WTC11 (cell line): ENCODE results near the gene PRRT4. TPM values are rescaled to one million over a fixed set of nuclear protein-coding genes. Genes with fewer than 3 reads are reported as not detected.

Experiments used
- ATAC-seq: fragments of 200-7000 bp; cut with Tn5 transposase; 2 replicates; pipeline ENCODE4 v1.10.0; 2021; ENCODE audit warnings: mild to moderate bottlenecking, moderate library complexity
- CTCF ChIA-PET: fragments of 300-600 bp; sonication (Branson Sonifier 250); formaldehyde crosslinking; loops from one replicate; lab custom pipeline; 2021; ENCODE audit warnings: antibody characterized with exemption; lab: Charles Lee
- POLR2A ChIA-PET: fragments of 350-600 bp; sonication (Branson Sonifier 250); formaldehyde crosslinking; loops from one replicate; lab custom pipeline; 2021; ENCODE audit warnings: antibody characterized with exemption; lab: Charles Lee
- DNase-seq: peaks from one replicate; pipeline ENCODE4 v3.0.0; 2021; ENCODE audit warnings: low spot score
- H3K27ac Mint-ChIP-seq: 2 replicates; pipeline ENCODE4 v1.8.0; 2021; ENCODE audit warnings: mixed read lengths
- H3K27me3 Mint-ChIP-seq: 2 replicates; pipeline ENCODE4 v1.8.0; 2021; ENCODE audit warnings: low read depth, mild to moderate bottlenecking, moderate library complexity, mixed read lengths
- H3K36me3 Mint-ChIP-seq: 2 replicates; pipeline ENCODE4 v1.8.0; 2021; ENCODE audit warnings: mixed read lengths
- H3K4me1 Mint-ChIP-seq: 2 replicates; pipeline ENCODE4 v1.8.0; 2022; ENCODE audit warnings: mixed read lengths
- H3K4me3 Mint-ChIP-seq: 2 replicates; pipeline ENCODE4 v1.8.0; 2021; ENCODE audit warnings: mild to moderate bottlenecking, moderate library complexity, mixed read lengths
- H3K9me3 Mint-ChIP-seq: 2 replicates; pipeline ENCODE4 v1.8.0; 2021; ENCODE audit warnings: mixed read lengths
- ATF2 ChIP-seq: sonication (generic); formaldehyde crosslinking; IDR thresholded peaks from 2 replicates; pipeline ENCODE4 v1.8.1; 2022; ENCODE audit warnings: low read depth, missing genetic modification reagents, borderline replicate concordance
- ATF3 ChIP-seq: sonication (generic); formaldehyde crosslinking; conservative IDR thresholded peaks from 2 replicates; pipeline ENCODE4 v1.8.1; 2022; ENCODE audit warnings: mild to moderate bottlenecking, missing genetic modification reagents
- E2F5 ChIP-seq: sonication (generic); formaldehyde crosslinking; IDR thresholded peaks from 2 replicates; pipeline ENCODE4 v1.8.1; 2022; ENCODE audit warnings: mild to moderate bottlenecking, moderate library complexity, missing genetic modification reagents
- EMX1 ChIP-seq: fragments of 250-450 bp; sonication (Bioruptor Pico); IDR thresholded peaks from 2 replicates; pipeline ENCODE4 v1.8.0; 2021; ENCODE audit warnings: mild to moderate bottlenecking
- FOXP1 ChIP-seq: sonication (generic); formaldehyde crosslinking; IDR thresholded peaks from 2 replicates; pipeline ENCODE4 v1.8.0; 2022; ENCODE audit warnings: missing genetic modification reagents, mild to moderate bottlenecking, moderate library complexity, borderline replicate concordance
- FOXP4 ChIP-seq: sonication (generic); formaldehyde crosslinking; IDR thresholded peaks from 2 replicates; pipeline ENCODE4 v1.8.0; 2022; ENCODE audit warnings: mild to moderate bottlenecking, missing genetic modification reagents
- HMGA2 ChIP-seq: fragments of 250-450 bp; sonication (Bioruptor Pico); IDR thresholded peaks from 2 replicates; pipeline ENCODE4 v1.4.0; 2021; ENCODE audit warnings: mild to moderate bottlenecking, moderate library complexity
- JAZF1 ChIP-seq: fragments of 250-450 bp; sonication (Bioruptor Pico); IDR thresholded peaks from 2 replicates; pipeline ENCODE4 v1.9.0; 2021; ENCODE audit warnings: moderate library complexity, mild to moderate bottlenecking, inconsistent platforms
- MAX ChIP-seq: sonication (generic); formaldehyde crosslinking; IDR thresholded peaks from 2 replicates; pipeline ENCODE4 v1.8.0; 2022; ENCODE audit warnings: mild to moderate bottlenecking, missing genetic modification reagents
- MLX ChIP-seq: sonication (generic); formaldehyde crosslinking; IDR thresholded peaks from 2 replicates; pipeline ENCODE4 v1.8.1; 2023; ENCODE audit warnings: mild to moderate bottlenecking, missing genetic modification reagents, moderate library complexity
- NFYB ChIP-seq: sonication (generic); formaldehyde crosslinking; conservative IDR thresholded peaks from 2 replicates; pipeline ENCODE4 v1.8.0; 2022; ENCODE audit warnings: low read depth, missing genetic modification reagents
- NR1H2 ChIP-seq: sonication (generic); formaldehyde crosslinking; IDR thresholded peaks from 2 replicates; pipeline ENCODE4 v1.9.0; 2021; ENCODE audit warnings: mild to moderate bottlenecking, moderate library complexity, missing genetic modification reagents
- NR3C1 ChIP-seq: sonication (generic); formaldehyde crosslinking; conservative IDR thresholded peaks from 2 replicates; pipeline ENCODE4 v1.8.1; 2023; ENCODE audit warnings: low read depth, mild to moderate bottlenecking, missing genetic modification reagents
- OVOL2 ChIP-seq: fragments of 250-450 bp; sonication (Bioruptor Pico); IDR thresholded peaks from 2 replicates; pipeline ENCODE4 v1.9.0; 2021; ENCODE audit warnings: mild to moderate bottlenecking, borderline replicate concordance
- RORB ChIP-seq: fragments of 250-450 bp; sonication (Bioruptor Pico); IDR thresholded peaks from 2 replicates; pipeline ENCODE4 v1.9.0; 2021; ENCODE audit warnings: mild to moderate bottlenecking
- SMAD4 ChIP-seq: sonication (generic); formaldehyde crosslinking; IDR thresholded peaks from 2 replicates; pipeline ENCODE4 v1.8.0; 2022; ENCODE audit warnings: mild to moderate bottlenecking, missing genetic modification reagents
- SOX15 ChIP-seq: fragments of 250-450 bp; sonication (Bioruptor Pico); IDR thresholded peaks from 2 replicates; pipeline ENCODE4 v1.9.0; 2021; ENCODE audit warnings: mild to moderate bottlenecking
- USF1 ChIP-seq: sonication (generic); formaldehyde crosslinking; IDR thresholded peaks from 2 replicates; pipeline ENCODE4 v1.8.0; 2022; ENCODE audit warnings: mild to moderate bottlenecking, missing genetic modification reagents
- ZBTB21 ChIP-seq: sonication (generic); formaldehyde crosslinking; IDR thresholded peaks from 2 replicates; pipeline ENCODE4 v1.8.1; 2023; ENCODE audit warnings: mild to moderate bottlenecking, missing genetic modification reagents, borderline replicate concordance
- ZNF232 ChIP-seq: sonication (generic); formaldehyde crosslinking; IDR thresholded peaks from 2 replicates; pipeline ENCODE4 v1.8.0; 2022; ENCODE audit warnings: mild to moderate bottlenecking, missing genetic modification reagents
- ZNF263 ChIP-seq: sonication (generic); formaldehyde crosslinking; IDR thresholded peaks from 2 replicates; pipeline ENCODE4 v1.8.1; 2022; ENCODE audit warnings: low read depth, mild to moderate bottlenecking, moderate library complexity, missing genetic modification reagents
- ZNF317 ChIP-seq: sonication (generic); formaldehyde crosslinking; IDR thresholded peaks from 2 replicates; pipeline ENCODE4 v1.8.1; 2023; ENCODE audit warnings: low read depth, mild to moderate bottlenecking, moderate library complexity, missing genetic modification reagents, borderline replicate concordance
- ZNF396 ChIP-seq: fragments of 250-450 bp; sonication (Bioruptor Pico); IDR thresholded peaks from 2 replicates; pipeline ENCODE4 v1.8.0; 2021; ENCODE audit warnings: mild to moderate bottlenecking, moderate library complexity, borderline replicate concordance
- ZNF425 ChIP-seq: fragments of 250-450 bp; sonication (Bioruptor Pico); conservative IDR thresholded peaks from 2 replicates; pipeline ENCODE4 v1.9.0; 2021; ENCODE audit warnings: mild to moderate bottlenecking
- total RNA-seq: library from RNA; stranded (reverse); gene quantifications from 3 replicates; pipeline ENCODE4 v1.2.3, GENCODE V29; 2021

The PRRT4 gene
- total RNA-seq, 1 experiment from 2014 or later, result 1.2 TPM

GRCh38 chr7:128311013-128311412 is 50.5 kb downstream of the PRRT4 start:
- CTCF ChIA-PET, result interaction anchor here (1.1 to 1.2 kb wide), 3 partner anchors 9 to 101 kb away, joined by 3 read pairs; no protein-coding TSS in a partner anchor
- peaks cover 85% of the 10 kb centered on the region for H3K36me3 Mint-ChIP-seq
- no peaks in the 10 kb centered on the region for H3K9me3 Mint-ChIP-seq

GRCh38 chr7:128310499-128310898 is 51.0 kb downstream of the PRRT4 start:
- no peak for TF ChIP-seq ZNF263 (CRISPR knock-in tag)
- no peak for TF ChIP-seq ZNF317 (CRISPR knock-in tag)
- no peak for TF ChIP-seq ZNF425
- no peak for TF ChIP-seq MAX (CRISPR knock-in tag)
- TF ChIP-seq HMGA2, result no peak
- no peak for TF ChIP-seq ZNF232 (CRISPR knock-in tag)
- no peak for TF ChIP-seq EMX1
- no peak for TF ChIP-seq MLX (CRISPR knock-in tag)
- no peak for TF ChIP-seq OVOL2 (CRISPR knock-in tag)
- TF ChIP-seq USF1 (CRISPR knock-in tag), result no peak
- TF ChIP-seq SMAD4 (CRISPR knock-in tag), result no peak
- POLR2A ChIA-PET, result no interaction called here
- Mint-ChIP-seq H3K36me3 (peaks cover 86% of the 10 kb centered on the region), H3K27me3 (no peaks in the 10 kb centered on the region), H3K4me3 (no peak overlapping the region), H3K27ac (no peak overlapping the region), H3K4me1 (no peaks in the 10 kb centered on the region), H3K9me3 (no peaks in the 10 kb centered on the region)
- CTCF ChIA-PET, result interaction anchor here (1.2 kb wide), 1 partner anchor 101 kb away, joined by 3 read pairs; no protein-coding TSS in a partner anchor
- ATAC-seq (no peak), DNase-seq (no peak)

More at GRCh38 chr7:128311013-128311412, 50.5 kb downstream of the PRRT4 start:
- Mint-ChIP-seq H3K27ac (no peak overlapping the region), H3K4me3 (no peak overlapping the region), H3K27me3 (no peaks in the 10 kb centered on the region), H3K4me1 (no peaks in the 10 kb centered on the region)
- ATAC-seq, result no peak
- POLR2A ChIA-PET, result no interaction called here
- TF ChIP-seq ATF2 (CRISPR knock-in tag) (no peak), NR1H2 (CRISPR knock-in tag) (no peak), FOXP1 (CRISPR knock-in tag) (no peak), NFYB (CRISPR knock-in tag) (no peak)
- DNase-seq, result no peak

- Mint-ChIP-seq H3K27ac (no peak overlapping the region), H3K36me3 (peaks cover 85% of the 10 kb centered on the region), H3K4me1 (no peaks in the 10 kb centered on the region), H3K27me3 (no peaks in the 10 kb centered on the region), H3K4me3 (no peak overlapping the region), H3K9me3 (no peaks in the 10 kb centered on the region)
- POLR2A ChIA-PET, result no interaction called here
- no peak for ATAC-seq
- no peak for DNase-seq
- CTCF ChIA-PET, result interaction anchor here (1.0 kb wide), 1 partner anchor 38 kb away, joined by 4 read pairs; no protein-coding TSS in a partner anchor
- TF ChIP-seq NR3C1 (no peak), RORB (no peak), FOXP4 (no peak), JAZF1 (CRISPR knock-in tag) (no peak), ZNF396 (CRISPR knock-in tag) (no peak), ZBTB21 (no peak), SOX15 (CRISPR knock-in tag) (no peak), ATF3 (CRISPR knock-in tag) (no peak), E2F5 (CRISPR knock-in tag) (no peak)
Measured at GRCh38 chr7:128309976-128310375, 51.5 kb downstream of the PRRT4 start.
